Spleen (tissue), 11 donors: Measurements from ENCODE around the gene AFAP1L2. TPM values are rescaled to one million over a fixed set of nuclear protein-coding genes. Genes with fewer than 3 reads are reported as not detected.

Experiments used
- DNase-seq: peaks from one replicate; pipeline ENCODE4 v3.0.0-alpha.2; 2020
- H3K27ac ChIP-seq, 8 donors: fragments of 200-600 bp; sonication (generic) in 7 of 8; 1 replicate in 4 of 8; 2 replicates in 4 of 8; pipeline versions ENCODE4 v1.5.0 to v1.8.0; 2016 to 2021; ENCODE audit warnings: inconsistent platforms in 4 of 8, mild to moderate bottlenecking in 4 of 8, moderate library complexity in 1 of 8
- H3K27me3 ChIP-seq, 7 donors: fragments of 200-600 bp; sonication (generic) in 6 of 7; replicated peaks in 1 of 7; 1 replicate in 4 of 7; 2 replicates in 3 of 7; pipeline versions ENCODE4 v1.5.0 to v1.8.0; 2016 to 2021; ENCODE audit warnings: inconsistent platforms in 3 of 7, mild to moderate bottlenecking in 1 of 7
- H3K36me3 ChIP-seq, 6 donors: fragments of 200-600 bp; sonication (generic) in 5 of 6; 1 replicate in 4 of 6; 2 replicates in 2 of 6; pipeline versions ENCODE4 v1.5.0 to v1.8.0; 2016 to 2021; ENCODE audit warnings: inconsistent platforms in 2 of 6
- H3K4me1 ChIP-seq, 6 donors: fragments of 200-600 bp; sonication (generic) in 5 of 6; 1 replicate in 3 of 6; 2 replicates in 3 of 6; pipeline versions ENCODE4 v1.5.0 to v1.8.0; 2016 to 2021; ENCODE audit warnings: inconsistent platforms in 3 of 6
- H3K4me3 ChIP-seq, 8 donors: fragments of 200-600 bp; sonication (generic) in 7 of 8; 1 replicate in 4 of 8; 2 replicates in 4 of 8; pipeline versions ENCODE4 v1.5.0 to v1.8.0; 2016 to 2021; ENCODE audit warnings: inconsistent platforms in 4 of 8, mild to moderate bottlenecking in 4 of 8, moderate library complexity in 2 of 8
- H3K9me3 ChIP-seq, 8 donors: fragments of 200-600 bp; sonication (generic) in 7 of 8; 1 replicate in 4 of 8; 2 replicates in 4 of 8; pipeline versions ENCODE4 v1.5.0 to v1.8.0; 2016 to 2021; ENCODE audit warnings: inconsistent platforms in 4 of 8
- CTCF ChIP-seq, 11 experiments: fragments of 200-600 bp in 7 of 11; fragments of 450-650 bp in 4 of 11; sonication (generic) in 4 of 11; IDR thresholded peaks in 8 of 11; conservative IDR thresholded peaks in 3 of 11; 1 replicate in 7 of 11; 2 replicates in 4 of 11; pipeline versions ENCODE4 v1.4.0 to v1.8.0; 2016 to 2021; ENCODE audit warnings: antibody characterized with exemption in 11 of 11, inconsistent platforms in 4 of 11, mild to moderate bottlenecking in 1 of 11
- POLR2A ChIP-seq, 3 donors: fragments of 450-650 bp; IDR thresholded peaks; one replicate each; pipeline ENCODE4 v1.5.1; 2017; ENCODE audit warnings: antibody characterized with exemption in 3 of 3, mild to moderate bottlenecking in 1 of 3
- POLR2AphosphoS5 ChIP-seq, 3 donors: sonication (generic); formaldehyde crosslinking; IDR thresholded peaks; one replicate each; pipeline ENCODE4 v1.5.1; 2017; ENCODE audit warnings: antibody characterized with exemption in 3 of 3
- WGBS, 5 donors: extraction: QIAGEN DNeasy Blood & Tissue Kit in 3 of 5; methylation state at CpG; one replicate each; pipeline versions ENCODE4 v1.1.5 to v1.1.7; 2013 to 2018; 5-methylcytosine and 5-hydroxymethylcytosine counted together
- intact Hi-C: fragments of 100-400 bp; cut with DNase I; formaldehyde crosslinking; loops from one replicate; pipeline ENCODE4 v1.15.0; 2023; ENCODE audit warnings: low total_unique reads
- polyA plus RNA-seq, 3 donors: library from polyadenylated mRNA; stranded (reverse); fragments of 200-250 nt; gene quantifications; one replicate each; pipeline ENCODE4 v1.2.1, GENCODE V29; 2013
- total RNA-seq, 7 donors: library from RNA; depleted of rRNA in 3 of 7; stranded (reverse); fragments of >200 nt in 3 of 7; fragmentation: NEBNext Ultra II Directional in 4 of 7; extraction: Animal tissue kit (Norgen Biotek cat#: 25700) in 4 of 7; gene quantifications; one replicate each; pipeline versions ENCODE4 v1.1.0 to v1.2.1, GENCODE V29; 2016 to 2021
- donor health status: healthy with polysubstance abuse.
- donor health status: DM: no; HTN: no; CAD: no; lungs with moderate emphysema.
- donor health status: DM: no; HTN: no; CAD: no.
- donor health status: Bipolar disorder and iron deficiency.
- donor health status: healthy.
- donor health status: DM: no; HTN: no; CAD: no.
- donor health status: DM: yes; HTN: yes; CAD: no.

Gene AFAP1L2
- total and polyA plus RNA-seq, 10 donors = 18.3 to 273 (median 180) TPM

- peak overlapping the region in 6 of 8 donors; percentile 19 to 70 (median 59) for H3K27ac ChIP-seq
- WGBS, 5 donors = 30 to 41% (median 37%) methylated on average over 5 of the region's 5 CpGs
Observed at GRCh38 chr10:114392112-114392835, 12.0 kb downstream of the AFAP1L2 start.

GRCh38 chr10:114391599-114391998 lies 12.7 kb downstream of the AFAP1L2 start:
- Histone ChIP-seq H3K9me3 (no peaks in the 10 kb centered on the region), H3K27me3 (peaks cover 0 to 34% (median 0%) of the 10 kb centered on the region in 7 donors), H3K4me3 (no peak overlapping the region), H3K36me3 (peaks cover 0 to 5% (median 0%) of the 10 kb centered on the region in 6 donors), H3K4me1 (peaks cover 18 to 98% (median 56%) of the 10 kb centered on the region in 6 donors), H3K27ac (peak overlapping the region in 5 of 8 donors; percentile 29 to 70 (median 68))
- WGBS, 5 donors = 62 to 75% (median 69%) methylated on average over 5 of the region's 5 CpGs
- intact Hi-C loops = no loop called here
- TF ChIP-seq POLR2A (IDR thresholded peaks at IDR 0.05) (no peak), POLR2AphosphoS5 (IDR thresholded peaks at IDR 0.05) (no peak), CTCF (IDR thresholded peaks at IDR 0.05 in 8 of 11, conservative IDR thresholded peaks at IDR 0.05 in 3 of 11) (no peak)
- DNase-seq = no peak

More at GRCh38 chr10:114392112-114392835, 12.0 kb downstream of the AFAP1L2 start:
- intact Hi-C loops = no loop called here
- Histone ChIP-seq H3K27me3 (peaks cover 0 to 35% (median 0%) of the 10 kb centered on the region in 7 donors), H3K9me3 (no peaks in the 10 kb centered on the region), H3K36me3 (peaks cover 0 to 5% (median 0%) of the 10 kb centered on the region in 6 donors), H3K4me1 (peaks cover 19 to 99% (median 60%) of the 10 kb centered on the region in 6 donors), H3K4me3 (no peak overlapping the region)
- no peak for TF ChIP-seq POLR2AphosphoS5 (IDR thresholded peaks at IDR 0.05)
- TF ChIP-seq CTCF (IDR thresholded peaks at IDR 0.05 in 8 of 11, conservative IDR thresholded peaks at IDR 0.05 in 3 of 11) = no peak
- TF ChIP-seq POLR2A (IDR thresholded peaks at IDR 0.05) = no peak
- no peak for DNase-seq

GRCh38 chr10:114389426-114389825 lies 14.9 kb downstream of the AFAP1L2 start:
- H3K9me3 ChIP-seq = no peaks in the 10 kb centered on the region
- intact Hi-C loops = no loop called here

More at GRCh38 chr10:114389426-114389825, 14.9 kb downstream of the AFAP1L2 start:
- Histone ChIP-seq H3K36me3 (peaks cover 0 to 13% (median 0%) of the 10 kb centered on the region in 6 donors), H3K27me3 (peaks cover 0 to 16% (median 0%) of the 10 kb centered on the region in 7 donors), H3K27ac (peak overlapping the region in 6 of 8 donors; percentile 5 to 53 (median 28)), H3K4me1 (peaks cover 13 to 97% (median 45%) of the 10 kb centered on the region in 6 donors), H3K4me3 (no peak overlapping the region)
- DNase-seq = no peak
- WGBS, 5 donors = 56 to 79% (median 74%) methylated on average over 5 of the region's 5 CpGs
- TF ChIP-seq CTCF (IDR thresholded peaks at IDR 0.05 in 8 of 11, conservative IDR thresholded peaks at IDR 0.05 in 3 of 11) (no peak), POLR2AphosphoS5 (IDR thresholded peaks at IDR 0.05) (peak in 1 of 3 donors; percentile 26), POLR2A (IDR thresholded peaks at IDR 0.05) (no peak)
